DOHH2 (cell line): Measurements from ENCODE around the gene MANSC4.

ENCODE experiments used
- H3F3A ChIP-seq: fragments of 200-600 bp; sonication (generic), shearing (Covaris generic); 2 replicates; pipeline ENCODE4 v1.6.0; 2016; ENCODE audit warnings: antibody characterized with exemption, mild to moderate bottlenecking; ENCODE audit not compliant: control insufficient read depth, insufficient read depth
- H3K27ac ChIP-seq: fragments of 200-600 bp; sonication (generic); 2 replicates; pipeline ENCODE4 v1.5.1; 2014; ENCODE audit warnings: low read depth, mild to moderate bottlenecking, low read length, moderate library complexity
- H3K27me3 ChIP-seq: fragments of 200-600 bp; sonication (generic); 2 replicates; pipeline ENCODE4 v1.6.1; 2014; ENCODE audit warnings: mild to moderate bottlenecking, low read length, mixed read lengths; ENCODE audit not compliant: control insufficient read depth
- H3K36me3 ChIP-seq: fragments of 200-600 bp; sonication (generic); 2 replicates; pipeline ENCODE4 v1.6.1; 2014; ENCODE audit warnings: mild to moderate bottlenecking, low read length, moderate library complexity, mixed read lengths; ENCODE audit not compliant: control insufficient read depth
- H3K4me1 ChIP-seq: fragments of 200-600 bp; sonication (generic); 2 replicates; pipeline ENCODE4 v1.6.1; 2014; ENCODE audit warnings: mild to moderate bottlenecking, low read length, mixed read lengths; ENCODE audit not compliant: control insufficient read depth
- H3K4me2 ChIP-seq: fragments of 200-600 bp; sonication (generic); 2 replicates; pipeline ENCODE4 v1.6.0; 2014; ENCODE audit warnings: mild to moderate bottlenecking, low read length, moderate library complexity
- H3K4me3 ChIP-seq: fragments of 200-600 bp; sonication (generic); 2 replicates; pipeline ENCODE4 v1.5.1; 2014; ENCODE audit warnings: mild to moderate bottlenecking, low read length, mixed read lengths
- H3K79me2 ChIP-seq: fragments of 200-600 bp; sonication (generic); 2 replicates; pipeline ENCODE4 v1.6.1; 2014; ENCODE audit warnings: mild to moderate bottlenecking, low read length, mixed read lengths; ENCODE audit not compliant: control insufficient read depth
- H3K9me2 ChIP-seq: fragments of 200-600 bp; sonication (generic); replicated peaks from 2 replicates; pipeline ENCODE4 v1.6.1; 2014; ENCODE audit warnings: mild to moderate bottlenecking, low read length, mixed read lengths; ENCODE audit not compliant: control insufficient read depth
- H3K9me3 ChIP-seq: fragments of 200-600 bp; sonication (generic); 2 replicates; pipeline ENCODE4 v1.6.1; 2014; ENCODE audit warnings: antibody characterized with exemption, low read length, mixed read lengths; ENCODE audit not compliant: control insufficient read depth, insufficient read depth
- H4K20me1 ChIP-seq: fragments of 200-600 bp; sonication (generic); 2 replicates; pipeline ENCODE4 v1.6.0; 2014; ENCODE audit warnings: low read depth, mild to moderate bottlenecking, antibody characterized with exemption, low read length, moderate library complexity; ENCODE audit not compliant: control insufficient read depth, insufficient read depth
- CTCF ChIP-seq: fragments of 200-600 bp; sonication (generic); IDR thresholded peaks from one replicate; pipeline ENCODE4 v1.5.1; 2014; ENCODE audit warnings: antibody characterized with exemption, mild to moderate bottlenecking, low read depth, low read length; ENCODE audit not compliant: poor library complexity, severe bottlenecking
- EZH2phosphoT487 ChIP-seq: fragments of 200-600 bp; sonication (generic); IDR thresholded peaks from 2 replicates; pipeline ENCODE4 v1.6.1; 2017; ENCODE audit warnings: borderline replicate concordance, mild to moderate bottlenecking, antibody characterized with exemption, low read length, moderate library complexity, mixed read lengths

The MANSC4 gene

GRCh38 chr12:27769142-27769673, 10.8 kb downstream of the MANSC4 start:
- H3K4me1 ChIP-seq = no peaks in the 10 kb centered on the region
- H3K36me3 ChIP-seq = no peaks in the 10 kb centered on the region
- H3K79me2 ChIP-seq = no peaks in the 10 kb centered on the region
- no peaks in the 10 kb centered on the region for H4K20me1 ChIP-seq
- H3F3A ChIP-seq = no peaks in the 10 kb centered on the region
- no peak for TF ChIP-seq EZH2phosphoT487
- no peak for TF ChIP-seq CTCF
- H3K27me3 ChIP-seq = no peaks in the 10 kb centered on the region
- no peak overlapping the region for H3K4me2 ChIP-seq
- no peak overlapping the region for H3K27ac ChIP-seq
- H3K4me3 ChIP-seq = no peak overlapping the region
- H3K9me3 ChIP-seq = no peaks in the 10 kb centered on the region
- no peaks in the 10 kb centered on the region for H3K9me2 ChIP-seq

- no peak overlapping the region for H3K27ac ChIP-seq
- H3K27me3 ChIP-seq = no peaks in the 10 kb centered on the region
- H3F3A ChIP-seq = no peaks in the 10 kb centered on the region
- no peaks in the 10 kb centered on the region for H4K20me1 ChIP-seq
- H3K4me1 ChIP-seq = no peaks in the 10 kb centered on the region
- TF ChIP-seq CTCF = no peak
- no peak for TF ChIP-seq EZH2phosphoT487
- no peaks in the 10 kb centered on the region for H3K9me3 ChIP-seq
- no peaks in the 10 kb centered on the region for H3K79me2 ChIP-seq
- no peaks in the 10 kb centered on the region for H3K36me3 ChIP-seq
- H3K4me2 ChIP-seq = no peak overlapping the region
- no peak overlapping the region for H3K4me3 ChIP-seq
- no peaks in the 10 kb centered on the region for H3K9me2 ChIP-seq
Measured at GRCh38 chr12:27766587-27766986, 13.4 kb downstream of the MANSC4 start.

- Histone ChIP-seq H4K20me1 (no peaks in the 10 kb centered on the region), H3F3A (no peaks in the 10 kb centered on the region), H3K4me2 (no peak overlapping the region), H3K9me2 (no peaks in the 10 kb centered on the region), H3K27me3 (no peaks in the 10 kb centered on the region), H3K4me1 (no peaks in the 10 kb centered on the region), H3K27ac (no peak overlapping the region), H3K9me3 (no peaks in the 10 kb centered on the region), H3K4me3 (no peak overlapping the region), H3K79me2 (no peaks in the 10 kb centered on the region), H3K36me3 (no peaks in the 10 kb centered on the region)
- TF ChIP-seq CTCF = no peak
- TF ChIP-seq EZH2phosphoT487 = no peak
Measured at GRCh38 chr12:27762757-27763156, 17.3 kb downstream of the MANSC4 start.
